ENCODE data around the gene RNASE8. TPM values are rescaled to one million over a fixed set of nuclear protein-coding genes. Genes with fewer than 3 reads are reported as not detected.

The RNASE8 gene
- total RNA-seq, 1 donor from 2014 or later: not detected

- no peak for DNase-seq
Measured at GRCh38 chr14:21053184-21054122, 4.2 kb upstream of the RNASE8 start.

GRCh38 chr14:21054123-21054767 is 3.4 kb upstream of the RNASE8 start:
- no peak for DNase-seq

- no peak for DNase-seq
Measured at GRCh38 chr14:21054768-21055145, 2.9 kb upstream of the RNASE8 start.

- DNase-seq: no peak
Measured at GRCh38 chr14:21055432-21056117, 2.0 kb upstream of the RNASE8 start.

GRCh38 chr14:21056520-21057163 is 980 bp upstream of the RNASE8 start:
- no peak for DNase-seq

- no peak for DNase-seq
Measured at GRCh38 chr14:21058903-21059302, 1.3 kb downstream of the RNASE8 start.

GRCh38 chr14:21059842-21060613 is 2.4 kb downstream of the RNASE8 start:
- no peak for DNase-seq

- DNase-seq: no peak
Measured at GRCh38 chr14:21060614-21061346, 3.2 kb downstream of the RNASE8 start.

- no peak for DNase-seq
Measured at GRCh38 chr14:21061347-21061668, 3.7 kb downstream of the RNASE8 start.

- DNase-seq: no peak
Measured at GRCh38 chr14:21063479-21063878, 5.9 kb downstream of the RNASE8 start.

- DNase-seq: no peak
Measured at GRCh38 chr14:21066882-21067502, 9.4 kb downstream of the RNASE8 start.

GRCh38 chr14:21068521-21069387 is 11.1 kb downstream of the RNASE8 start:
- DNase-seq: peak; percentile 57

- peak; percentile 67 for DNase-seq
Measured at GRCh38 chr14:21069388-21070082, 11.9 kb downstream of the RNASE8 start.

- peak; percentile 72 for DNase-seq
Measured at GRCh38 chr14:21070083-21070609, 12.5 kb downstream of the RNASE8 start, which contains the start of gene ARHGEF40. ARHGEF40 (plus strand) TSS chr14:21070304; CDS start chr14:21070397, 93 bp downstream.

GRCh38 chr14:21070610-21071224 is 13.1 kb downstream of the RNASE8 start:
- peak; percentile 60 for DNase-seq

GRCh38 chr14:21071225-21072030 is 13.8 kb downstream of the RNASE8 start:
- DNase-seq: peak; percentile 95

- peak; percentile 66 for DNase-seq
Measured at GRCh38 chr14:21072031-21072473, 14.4 kb downstream of the RNASE8 start.

Data from skin of body (tissue), 2 donors.